Calu3 (cell line): ENCODE measurements around the gene ELOVL5. TPM values are rescaled to one million over a fixed set of nuclear protein-coding genes. Genes with fewer than 3 reads are reported as not detected.

Experiments
- BruUV-seq: library from RNA; stranded (reverse); fragments of 400-500 nt; replicated peaks from 2 replicates; lab custom pipeline; 2021; lab: Mats Ljungman, UMichigan
- CTCF ChIA-PET: fragments of 300-600 bp; sonication (Branson Sonifier 250); formaldehyde crosslinking; loops from one replicate; lab custom pipeline; 2022; ENCODE audit warnings: antibody characterized with exemption; lab: Charles Lee
- DNase-seq: peaks from one replicate; pipeline ENCODE4 v3.0.0; 2022
- H3K27ac Mint-ChIP-seq: one replicate; pipeline ENCODE4 v1.8.0; 2022; ENCODE audit warnings: mixed read lengths; ENCODE audit not compliant: unreplicated experiment
- H3K27me3 Mint-ChIP-seq: one replicate; pipeline ENCODE4 v1.8.0; 2022; ENCODE audit warnings: mixed read lengths; ENCODE audit not compliant: unreplicated experiment
- H3K36me3 Mint-ChIP-seq: one replicate; pipeline ENCODE4 v1.8.0; 2022; ENCODE audit warnings: mild to moderate bottlenecking, moderate library complexity, mixed read lengths; ENCODE audit not compliant: insufficient read depth, unreplicated experiment
- H3K4me1 Mint-ChIP-seq: one replicate; pipeline ENCODE4 v1.8.0; 2022; ENCODE audit warnings: mild to moderate bottlenecking, low read depth, mixed read lengths; ENCODE audit not compliant: unreplicated experiment
- H3K4me3 Mint-ChIP-seq: one replicate; pipeline ENCODE4 v1.8.0; 2022; ENCODE audit warnings: mild to moderate bottlenecking, low read depth, moderate library complexity, mixed read lengths; ENCODE audit not compliant: unreplicated experiment
- H3K9me3 Mint-ChIP-seq: one replicate; pipeline ENCODE4 v1.8.0; 2022; ENCODE audit warnings: low read depth, mixed read lengths; ENCODE audit not compliant: unreplicated experiment
- CTCF ChIP-seq: fragments of 200-600 bp; IDR thresholded peaks from one replicate; pipeline ENCODE4 v1.8.0; 2022; ENCODE audit warnings: antibody characterized with exemption; ENCODE audit not compliant: unreplicated experiment
- intact Hi-C: fragments of 100-400 bp; cut with micrococcal nuclease; formaldehyde crosslinking; loops from one replicate; pipeline ENCODE4 v1.10.0; 2022; ENCODE audit not compliant: unreplicated experiment
- total RNA-seq: library from RNA; stranded (reverse); gene quantifications from 2 replicates; pipeline ENCODE4 v1.2.3, GENCODE V29; 2022

Gene ELOVL5
- total RNA-seq, 1 experiment from 2014 or later: 114 TPM

GRCh38 chr6:53363341-53364079, 14.8 kb upstream of the ELOVL5 start:
- Mint-ChIP-seq H3K4me1 (peaks cover 28% of the 10 kb centered on the region), H3K27ac (no peak overlapping the region), H3K4me3 (no peak overlapping the region), H3K27me3 (no peaks in the 10 kb centered on the region), H3K36me3 (peaks cover 7% of the 10 kb centered on the region), H3K9me3 (no peaks in the 10 kb centered on the region)
- intact Hi-C loops: no loop called here
- no peak for TF ChIP-seq CTCF
- no TSS peak for BruUV-seq
- CTCF ChIA-PET: no interaction called here
- no peak for DNase-seq

- CTCF ChIA-PET: no interaction called here
- TF ChIP-seq CTCF: no peak
- H3K4me1 Mint-ChIP-seq: peaks cover 38% of the 10 kb centered on the region
- H3K4me3 Mint-ChIP-seq: no peak overlapping the region
- intact Hi-C loops: no loop called here
- no peaks in the 10 kb centered on the region for H3K27me3 Mint-ChIP-seq
- H3K27ac Mint-ChIP-seq: no peak overlapping the region
- peaks cover 7% of the 10 kb centered on the region for H3K36me3 Mint-ChIP-seq
- H3K9me3 Mint-ChIP-seq: no peaks in the 10 kb centered on the region
- no TSS peak for BruUV-seq
- DNase-seq: no peak
Measured at GRCh38 chr6:53361549-53362031, 12.8 kb upstream of the ELOVL5 start.

- no peak for DNase-seq
- peak overlapping the region; percentile 74 for H3K4me3 Mint-ChIP-seq
- BruUV-seq: no TSS peak
- intact Hi-C loops: no loop called here
- H3K27me3 Mint-ChIP-seq: no peaks in the 10 kb centered on the region
- CTCF ChIA-PET: interaction anchor here (0.7 to 1.0 kb wide), 2 partner anchors 9 to 30 kb away, joined by 5 to 6 read pairs; no protein-coding TSS in a partner anchor
- H3K36me3 Mint-ChIP-seq: peaks cover 7% of the 10 kb centered on the region
- H3K4me1 Mint-ChIP-seq: peaks cover 38% of the 10 kb centered on the region
- TF ChIP-seq CTCF: no peak
- no peaks in the 10 kb centered on the region for H3K9me3 Mint-ChIP-seq
- peak overlapping the region; percentile 45 for H3K27ac Mint-ChIP-seq
Measured at GRCh38 chr6:53360093-53360912, 11.6 kb upstream of the ELOVL5 start.

GRCh38 chr6:53359843-53360092, 11.0 kb upstream of the ELOVL5 start:
- no TSS peak for BruUV-seq
- H3K4me1 Mint-ChIP-seq: peaks cover 38% of the 10 kb centered on the region
- intact Hi-C loops: no loop called here

More at GRCh38 chr6:53359843-53360092, 11.0 kb upstream of the ELOVL5 start:
- H3K27me3 Mint-ChIP-seq: no peaks in the 10 kb centered on the region
- TF ChIP-seq CTCF: no peak
- peak overlapping the region; percentile 45 for H3K27ac Mint-ChIP-seq
- H3K9me3 Mint-ChIP-seq: no peaks in the 10 kb centered on the region
- peaks cover 7% of the 10 kb centered on the region for H3K36me3 Mint-ChIP-seq
- no peak for DNase-seq
- H3K4me3 Mint-ChIP-seq: peak overlapping the region; percentile 74
- CTCF ChIA-PET: interaction anchor here (0.5 to 1.0 kb wide), 6 partner anchors 10 to 366 kb away, joined by 3 to 7 read pairs (median 5); no protein-coding TSS in a partner anchor
